Stimulated activated CD8-positive, alpha-beta memory T cell treated with anti-CD3 and anti-CD28 coated beads, Interleukin-12 subunit alpha, Interleukin-12 subunit beta, amount 100 ng/mL, for 4 hours (primary cell): ENCODE measurements around the gene PGBD5.

Source experiments
- DNase-seq: peaks from one replicate; pipeline ENCODE4 v3.0.0-alpha.2; 2020; ENCODE audit warnings: low read depth

PGBD5 gene

DNA sequence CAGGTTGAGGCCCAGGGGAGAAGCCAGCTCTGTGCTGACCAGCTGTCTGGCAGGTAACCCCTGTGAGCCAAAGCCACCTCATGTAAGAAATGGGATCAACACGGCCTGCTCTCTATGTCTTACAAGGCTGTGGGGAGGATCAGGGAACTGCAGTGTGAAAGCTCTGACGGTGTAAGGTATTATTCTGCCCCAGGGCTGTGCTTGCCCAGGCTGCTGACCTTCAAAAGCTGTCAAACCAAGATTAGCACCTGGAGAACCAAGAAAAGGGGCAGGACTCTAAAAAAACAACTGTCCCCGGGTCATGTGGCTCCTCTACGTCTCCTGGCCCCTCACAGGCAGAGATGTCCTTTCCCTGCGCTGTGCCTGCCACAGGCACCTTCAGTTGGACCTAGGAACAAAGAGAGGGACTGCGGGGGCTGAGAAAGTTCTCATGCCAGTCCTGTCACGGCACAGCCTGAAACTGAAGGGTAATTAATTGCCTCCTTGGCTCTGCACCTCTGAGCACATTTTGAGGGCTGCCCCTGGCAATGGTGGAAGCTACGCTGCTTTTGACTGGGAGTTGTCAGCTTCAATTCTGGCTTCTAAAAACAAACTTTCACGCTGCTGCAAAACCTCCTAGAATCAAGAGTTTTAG lies 77.6 kb downstream of the PGBD5 start:
- no peak for DNase-seq

- no peak for DNase-seq
Measured at GRCh38 chr1:230347896-230348295, 78.2 kb downstream of the PGBD5 start.

DNA sequence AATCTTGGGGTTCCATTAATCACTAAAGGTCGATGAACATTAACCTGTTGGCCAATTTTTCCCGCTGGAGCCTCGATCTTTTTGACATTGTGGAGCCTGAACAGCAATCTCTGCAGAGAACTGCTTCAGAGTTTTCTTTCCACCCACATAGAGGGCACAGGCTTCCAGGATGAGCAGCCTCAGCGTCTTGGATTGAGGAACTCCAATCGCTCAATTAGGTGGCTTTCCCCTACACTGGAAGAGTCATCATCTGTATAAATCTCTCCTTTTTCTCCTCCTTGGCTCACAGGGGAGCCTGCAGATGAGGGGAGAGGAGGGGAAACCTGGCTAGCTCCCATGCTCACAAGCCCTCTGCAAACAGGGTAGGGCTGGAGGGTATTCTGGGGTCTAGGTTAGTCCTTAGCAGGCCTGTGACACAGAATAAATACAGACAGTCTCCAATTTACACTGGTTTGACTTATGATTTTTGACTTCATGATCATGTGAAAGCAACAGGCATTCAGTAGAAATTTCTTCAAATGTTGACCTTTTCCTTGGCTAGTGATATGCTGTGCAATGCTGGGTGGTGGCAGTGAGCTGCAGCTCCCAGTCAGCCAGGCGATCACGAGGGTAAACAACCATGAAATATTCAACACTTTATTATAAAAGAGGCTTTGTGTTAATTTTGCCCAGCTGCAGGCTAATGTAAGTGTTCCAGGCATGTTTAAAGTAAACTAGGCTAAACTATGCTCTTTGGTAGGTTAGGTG lies 80.8 kb downstream of the PGBD5 start:
- no peak for DNase-seq

DNA sequence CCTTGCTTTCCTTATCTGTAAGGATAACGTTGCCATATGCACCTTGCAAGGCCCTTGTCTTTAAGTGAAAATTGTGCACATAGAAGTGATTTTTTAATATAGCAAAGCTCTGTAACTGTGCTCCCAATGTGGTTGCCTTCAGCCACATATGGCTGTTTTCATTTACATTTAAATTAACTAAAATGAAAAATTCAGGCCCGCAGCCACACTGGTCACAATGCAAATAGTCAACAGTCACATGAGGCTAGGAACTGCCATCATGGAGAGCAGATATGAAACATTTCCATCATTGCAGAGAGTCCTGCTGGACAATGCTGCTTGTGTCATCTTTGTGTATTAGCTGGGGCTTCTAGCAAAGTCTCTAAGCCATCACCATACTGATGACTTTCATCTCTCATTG lies 83.4 kb downstream of the PGBD5 start:
- DNase-seq, result no peak

DNA sequence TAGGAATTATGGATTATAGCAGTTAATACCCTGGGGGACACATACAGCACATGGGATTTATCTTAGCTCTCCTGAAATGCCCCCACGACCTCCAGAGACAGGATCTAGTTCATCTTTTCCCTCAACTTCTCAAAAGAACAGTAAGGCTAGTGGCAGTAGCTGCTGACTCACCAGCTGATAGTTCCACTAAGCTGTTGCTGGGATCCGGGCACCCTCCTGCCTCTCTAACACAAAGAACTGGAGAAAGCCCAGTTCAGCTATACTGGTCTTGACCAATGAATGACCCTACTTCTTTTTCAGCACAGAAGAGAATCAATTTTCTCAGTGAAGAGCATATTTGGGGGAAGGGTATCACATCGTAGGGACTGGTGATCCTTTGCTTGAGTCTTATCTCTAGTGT lies 84.1 kb downstream of the PGBD5 start:
- no peak for DNase-seq

GRCh38 chr1:230341162-230341546 lies 85.0 kb downstream of the PGBD5 start:
- no peak for DNase-seq

- DNase-seq, result no peak
Measured at GRCh38 chr1:230340526-230341161, 85.5 kb downstream of the PGBD5 start.

GRCh38 chr1:230339033-230339432 lies 87.1 kb downstream of the PGBD5 start:
- no peak for DNase-seq

- DNase-seq, result no peak
Measured at GRCh38 chr1:230337266-230337665, 88.9 kb downstream of the PGBD5 start.

GRCh38 chr1:230335861-230336522 lies 90.1 kb downstream of the PGBD5 start:
- no peak for DNase-seq

- no peak for DNase-seq
Measured at GRCh38 chr1:230334447-230334837, 91.7 kb downstream of the PGBD5 start.

DNA sequence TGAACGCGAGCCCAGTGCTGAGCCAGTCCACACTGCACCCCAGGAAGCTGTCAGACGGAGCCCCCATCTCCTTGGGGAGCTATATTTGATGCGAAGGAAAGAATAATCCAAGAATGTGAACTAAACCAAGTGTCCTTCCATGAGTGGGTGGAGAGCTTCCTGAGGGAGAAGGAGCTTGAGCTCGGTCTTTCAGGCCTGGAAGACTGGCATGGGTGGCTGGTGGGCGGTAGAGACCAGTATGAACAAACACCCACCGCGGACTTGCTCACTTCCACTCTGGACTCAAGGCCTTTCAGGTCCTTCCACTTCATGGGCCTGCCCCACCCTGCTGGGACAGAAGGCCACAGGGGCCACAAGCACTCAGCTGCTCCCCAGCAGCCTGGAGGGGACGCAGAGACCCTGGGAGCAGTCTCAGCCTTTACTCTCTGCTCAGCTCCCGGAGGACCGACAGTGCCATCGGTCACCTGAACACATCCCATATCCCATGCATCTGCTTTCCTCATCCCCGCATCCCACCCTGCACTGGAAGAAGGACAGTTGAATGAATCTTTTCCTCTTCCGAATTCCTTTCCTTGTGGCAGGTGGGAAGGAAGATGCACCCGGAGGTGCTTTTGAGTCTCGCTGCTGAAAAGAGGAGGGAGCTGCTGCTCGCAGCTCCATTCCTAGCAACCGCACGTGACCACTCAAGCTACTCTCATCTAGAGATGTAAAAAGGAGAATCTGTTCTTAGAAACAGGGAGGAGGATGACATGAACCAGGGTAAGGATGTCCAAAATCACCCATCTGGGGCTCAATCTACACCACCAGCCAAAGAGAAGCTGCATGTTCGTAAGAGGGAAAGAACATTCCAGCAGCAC lies 92.3 kb downstream of the PGBD5 start:
- no peak for DNase-seq

DNA sequence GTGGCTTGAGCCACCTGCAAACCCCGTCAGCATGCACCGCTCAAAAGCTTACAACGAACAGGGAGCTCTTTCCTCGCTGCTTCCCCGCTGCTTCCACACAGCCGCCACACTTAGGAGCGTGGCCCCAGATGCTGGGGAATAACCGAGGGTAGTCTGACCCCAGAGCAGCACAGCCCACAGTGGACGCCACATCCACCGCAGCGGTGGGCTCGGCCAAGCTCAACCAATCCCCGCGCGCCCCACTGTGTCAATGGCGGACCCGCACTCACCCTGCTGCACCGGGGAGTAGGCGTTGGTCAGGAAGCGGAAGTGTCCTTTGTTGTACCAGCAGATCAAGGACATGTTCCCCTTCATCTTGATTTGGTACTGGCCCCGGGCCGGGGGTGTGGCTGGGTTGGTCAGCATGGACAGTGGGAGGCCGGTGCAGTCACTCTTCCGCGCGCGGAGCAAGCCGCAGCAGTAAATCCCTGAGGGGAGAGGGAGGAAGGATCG lies 93.5 kb downstream of the PGBD5 start:
- DNase-seq, result no peak

GRCh38 chr1:230332061-230332460 lies 94.1 kb downstream of the PGBD5 start:
- no peak for DNase-seq

- no peak for DNase-seq
Measured at GRCh38 chr1:230330157-230330556, 96.0 kb downstream of the PGBD5 start.

GRCh38 chr1:230328342-230329015 lies 97.7 kb downstream of the PGBD5 start:
- DNase-seq, result no peak

- DNase-seq, result no peak
Measured at GRCh38 chr1:230327892-230328284, 98.2 kb downstream of the PGBD5 start.

- DNase-seq, result no peak
Measured at GRCh38 chr1:230326971-230327891, 98.9 kb downstream of the PGBD5 start.

GRCh38 chr1:230323686-230324085 lies 102.4 kb downstream of the PGBD5 start:
- DNase-seq, result no peak

- DNase-seq, result no peak
Measured at GRCh38 chr1:230322967-230323547, 103.1 kb downstream of the PGBD5 start.
